Prostate gland (tissue), 2 donors: Measurements from ENCODE around the gene CACNA1S. TPM values are rescaled to one million over a fixed set of nuclear protein-coding genes. Genes with fewer than 3 reads are reported as not detected.

Experiments
- DNase-seq: peaks from one replicate; pipeline ENCODE4 v3.0.0-alpha.2; 2019; ENCODE audit warnings: low spot score
- H3K27ac ChIP-seq, 2 donors: fragments of 200-600 bp; sonication (generic); 2 replicates each; pipeline ENCODE4 v1.5.1; 2017 to 2019
- H3K27me3 ChIP-seq: fragments of 200-600 bp; sonication (generic); replicated peaks from 2 replicates; pipeline ENCODE4 v1.5.1; 2019; ENCODE audit not compliant: insufficient read depth
- H3K36me3 ChIP-seq, 2 donors: fragments of 200-600 bp; sonication (generic); 1 replicate in 1 of 2; 2 replicates in 1 of 2; pipeline versions ENCODE4 v1.5.1 to v1.8.1; 2017 to 2019
- H3K4me1 ChIP-seq: fragments of 200-600 bp; sonication (generic); replicated peaks from 2 replicates; pipeline ENCODE4 v1.5.1; 2019
- H3K4me3 ChIP-seq, 2 donors: fragments of 200-600 bp; sonication (generic); 2 replicates each; pipeline ENCODE4 v1.5.1; 2017 to 2019
- H3K9me3 ChIP-seq: fragments of 200-600 bp; sonication (generic); 2 replicates; pipeline ENCODE4 v1.5.1; 2017
- CTCF ChIP-seq, 4 experiments: fragments of 200-600 bp in 2 of 4; fragments of 450-650 bp in 2 of 4; sonication (generic) in 2 of 4; IDR thresholded peaks; 1 replicate in 3 of 4; 2 replicates in 1 of 4; pipeline ENCODE4 v1.5.1; 2016 to 2019; ENCODE audit warnings: antibody characterized with exemption in 4 of 4, mild to moderate bottlenecking in 2 of 4, moderate library complexity in 2 of 4
- POLR2A ChIP-seq: fragments of 450-650 bp; IDR thresholded peaks from one replicate; pipeline ENCODE4 v1.6.1; 2016; ENCODE audit warnings: antibody characterized with exemption, mild to moderate bottlenecking
- POLR2AphosphoS5 ChIP-seq: sonication (generic); formaldehyde crosslinking; IDR thresholded peaks from one replicate; pipeline ENCODE4 v1.6.1; 2017; ENCODE audit warnings: antibody characterized with exemption
- WGBS: methylation state at CpG from one replicate; pipeline ENCODE4 v1.1.5; 2018; 5-methylcytosine and 5-hydroxymethylcytosine counted together
- intact Hi-C: fragments of 100-400 bp; cut with DNase I; formaldehyde crosslinking; loops from one replicate; pipeline ENCODE4 v1.14.2; 2022
- total RNA-seq, 2 donors: library from RNA; depleted of rRNA; stranded (reverse); fragments of >200 nt; gene quantifications; one replicate each; pipeline ENCODE4 v1.1.0, GENCODE V29; 2016

Gene CACNA1S
- total RNA-seq, 2 donors from 2014 or later, result 0.55 TPM; not detected in 1

- Histone ChIP-seq H3K36me3 (no peaks in the 10 kb centered on the region), H3K4me1 (peaks cover 2% of the 10 kb centered on the region), H3K27ac (no peak overlapping the region), H3K9me3 (no peaks in the 10 kb centered on the region), H3K4me3 (no peak overlapping the region), H3K27me3 (no peaks in the 10 kb centered on the region)
- WGBS, result 81% methylated on average over 2 of the region's 2 CpGs
- DNase-seq, result no peak
- no peak for TF ChIP-seq CTCF (IDR thresholded peaks at IDR 0.05)
- TF ChIP-seq POLR2A, result no peak
- TF ChIP-seq POLR2AphosphoS5, result no peak
- intact Hi-C loops, result no loop called here
These were observed 94.4 kb downstream of the CACNA1S start for GRCh38 chr1:201017828-201018163.

DNA sequence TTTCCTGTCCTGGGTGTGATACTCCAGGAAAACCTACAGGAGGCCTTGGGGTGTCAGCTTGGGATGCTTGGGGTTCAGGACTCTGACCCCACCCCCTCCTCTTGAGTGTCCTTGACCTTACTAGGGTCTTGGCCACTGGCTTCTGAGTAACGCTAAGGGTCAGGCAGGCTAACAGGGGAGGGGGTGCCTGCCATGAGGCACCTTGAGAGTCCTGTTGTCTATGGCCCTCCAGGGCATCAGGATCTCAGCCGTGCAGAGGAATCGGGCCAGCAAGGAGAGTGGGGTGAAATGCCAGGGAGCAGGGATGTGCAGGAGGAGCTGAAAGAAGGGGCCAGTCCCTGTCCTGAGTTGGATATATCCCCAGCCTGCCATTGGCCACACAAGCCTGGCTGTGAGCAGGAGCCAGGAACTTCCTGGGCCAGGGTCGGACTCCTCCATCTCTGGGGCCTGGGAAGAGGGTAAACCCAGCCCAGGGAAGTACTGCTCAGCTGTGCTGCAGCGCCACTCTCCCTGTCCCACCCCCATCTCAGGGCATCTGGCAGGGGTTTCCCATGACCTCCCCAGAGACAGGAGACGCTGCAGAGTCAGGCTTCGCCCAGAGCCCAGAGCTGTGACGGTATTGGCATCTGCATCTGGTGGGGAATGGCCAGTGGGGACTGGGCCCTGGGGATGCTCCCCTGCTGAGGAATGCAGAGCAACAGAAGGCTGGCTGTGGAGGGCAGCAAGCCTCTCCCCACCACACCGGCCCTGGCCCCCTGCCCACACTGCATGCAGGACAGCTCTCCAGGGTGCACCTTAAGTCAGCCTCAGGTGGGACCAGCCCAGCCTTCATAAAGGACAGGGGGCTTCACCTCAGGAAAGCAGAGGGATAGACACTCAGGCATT is 95.0 kb downstream of the CACNA1S start:
- TF ChIP-seq CTCF (IDR thresholded peaks at IDR 0.05), result no peak
- no peak for TF ChIP-seq POLR2AphosphoS5
- no peak for TF ChIP-seq POLR2A
- no peaks in the 10 kb centered on the region for H3K4me1 ChIP-seq

DNA sequence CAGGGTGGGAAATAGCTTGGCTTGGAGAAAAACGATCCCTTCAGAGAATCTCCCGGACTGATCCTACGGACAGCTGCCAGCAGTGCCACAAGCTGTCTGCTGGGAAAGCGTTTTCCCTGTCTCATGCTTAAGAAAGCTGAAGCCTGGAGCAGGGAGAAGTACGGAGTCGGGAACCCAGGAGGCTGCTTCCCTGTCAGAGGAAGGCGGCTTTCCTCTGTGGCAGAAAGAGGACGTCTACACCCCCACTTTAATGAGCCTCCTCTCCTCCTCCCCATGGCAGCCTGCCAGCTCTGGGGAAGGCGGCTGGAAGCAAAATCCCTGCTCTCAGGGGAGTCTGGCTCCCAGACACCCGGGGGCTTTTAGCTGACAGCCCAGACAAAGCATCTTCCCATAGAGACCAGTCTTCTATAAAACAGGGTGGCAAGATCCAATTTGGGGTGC is 96.0 kb downstream of the CACNA1S start:
- intact Hi-C loops, result no loop called here
- DNase-seq, result no peak

More for the DNA sequence above, 95.0 kb downstream of the CACNA1S start:
- H3K27me3 ChIP-seq, result no peaks in the 10 kb centered on the region
- 80% methylated on average over 8 of the region's 9 CpGs for whole genome bisulfite sequencing
- no peaks in the 10 kb centered on the region for H3K9me3 ChIP-seq
- no peak for DNase-seq
- H3K36me3 ChIP-seq, result no peaks in the 10 kb centered on the region
- H3K4me3 ChIP-seq, result no peak overlapping the region
- no peak overlapping the region for H3K27ac ChIP-seq
- intact Hi-C loops, result no loop called here

GRCh38 chr1:201015551-201016091 is 96.6 kb downstream of the CACNA1S start:
- Histone ChIP-seq H3K27ac (no peak overlapping the region), H3K4me3 (no peak overlapping the region), H3K27me3 (no peaks in the 10 kb centered on the region), H3K9me3 (no peaks in the 10 kb centered on the region), H3K4me1 (no peaks in the 10 kb centered on the region), H3K36me3 (no peaks in the 10 kb centered on the region)
- WGBS, result 61% methylated on average over 5 of the region's 5 CpGs
- no peak for DNase-seq
- intact Hi-C loops, result no loop called here
- TF ChIP-seq POLR2AphosphoS5 (no peak), CTCF (IDR thresholded peaks at IDR 0.05) (no peak), POLR2A (no peak)

More for the DNA sequence above, 96.0 kb downstream of the CACNA1S start:
- Histone ChIP-seq H3K27me3 (no peaks in the 10 kb centered on the region), H3K36me3 (no peaks in the 10 kb centered on the region), H3K27ac (no peak overlapping the region), H3K9me3 (no peaks in the 10 kb centered on the region), H3K4me1 (no peaks in the 10 kb centered on the region), H3K4me3 (no peak overlapping the region)
- 20% methylated on average over 10 of the region's 10 CpGs for WGBS
- TF ChIP-seq POLR2AphosphoS5, result no peak
- no peak for TF ChIP-seq POLR2A
- TF ChIP-seq CTCF (IDR thresholded peaks at IDR 0.05), result no peak

- WGBS, result 96% methylated on average over 3 of the region's 3 CpGs
- intact Hi-C loops, result no loop called here
- H3K4me1 ChIP-seq, result no peaks in the 10 kb centered on the region
These were observed 97.4 kb downstream of the CACNA1S start for GRCh38 chr1:201014816-201015200.

More at GRCh38 chr1:201014816-201015200, 97.4 kb downstream of the CACNA1S start:
- Histone ChIP-seq H3K9me3 (no peaks in the 10 kb centered on the region), H3K27me3 (no peaks in the 10 kb centered on the region), H3K36me3 (no peaks in the 10 kb centered on the region), H3K27ac (no peak overlapping the region), H3K4me3 (no peak overlapping the region)
- no peak for DNase-seq
- no peak for TF ChIP-seq POLR2AphosphoS5
- TF ChIP-seq POLR2A, result no peak
- no peak for TF ChIP-seq CTCF (IDR thresholded peaks at IDR 0.05)
